Measurements from ENCODE around the gene GAPDHS. TPM values are rescaled to one million over a fixed set of nuclear protein-coding genes. Genes with fewer than 3 reads are reported as not detected.

Gene GAPDHS
- total and polyA plus RNA-seq, 2 of the 13 experiments (the other 11 are each of a cell fraction or from before 2014, with no cell fraction given) = not detected

DNA sequence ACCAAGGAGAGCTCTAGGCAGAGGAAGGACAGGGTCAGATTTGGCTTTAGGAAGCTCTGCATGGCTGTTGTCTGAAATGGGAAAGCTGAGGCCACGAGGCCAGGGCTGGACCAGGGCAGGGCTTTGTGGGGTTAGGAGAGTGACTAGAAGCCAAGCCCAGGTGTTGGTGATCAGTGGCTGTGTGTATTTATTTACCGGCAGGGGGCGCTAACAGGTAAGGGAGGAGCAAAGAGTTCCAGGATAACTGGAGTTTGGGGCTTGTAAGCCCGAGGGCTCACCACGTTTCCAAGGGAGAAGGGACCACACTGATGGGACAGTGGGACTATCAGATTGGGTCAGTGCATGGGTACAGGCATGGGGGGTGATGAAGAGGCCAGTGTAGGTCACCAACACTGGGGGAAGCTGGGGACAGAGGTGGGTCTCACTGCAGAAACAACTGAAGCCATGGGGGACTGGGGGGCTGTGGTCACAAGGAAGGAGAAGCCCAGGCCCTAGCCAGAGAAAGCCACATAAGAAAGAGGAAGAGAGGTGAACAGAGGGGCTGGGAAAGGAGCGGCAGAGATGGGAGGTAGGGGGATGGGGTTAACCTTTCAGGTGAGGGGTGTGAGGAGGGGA is 16.0 kb downstream of the GAPDHS start:
- in situ Hi-C loops (cut with HindIII; ENCODE audit: extremely low pct_ligation_motif_present, low pct_unique_long_range_greater_than_20kb) = loop anchor here (5.0 kb wide), 2 partner anchors 93 to 168 kb away; partner anchors contain the start of genes ETV2 and KMT2B
- Histone ChIP-seq H3K9ac (ENCODE audit: insufficient read depth, low read depth, low read length) (no peak overlapping the region), H3K36me3 (replicated peaks in 1 of 2; ENCODE audit: control insufficient read depth in 1 of 2, insufficient read depth in 2 of 2, low read length in 2 of 2) (peaks cover 0 to 3% of the 10 kb centered on the region in 2 experiments; a peak in 3 of 5 replicates), H3K4me1 (ENCODE audit: insufficient read depth, low read length) (peaks cover 51% of the 10 kb centered on the region), H3K9me3 (ENCODE audit: low read length) (no peaks in the 10 kb centered on the region), H3K79me2 (ENCODE audit: insufficient read depth, low read length) (peaks cover 18% of the 10 kb centered on the region), H3K4me3 (replicated peaks in 1 of 3; ENCODE audit: insufficient read depth in 1 of 3, low read depth in 2 of 3, low read length in 3 of 3) (no peak overlapping the region), H3K27me3 (ENCODE audit: control insufficient read depth in 1 of 2, insufficient read depth in 2 of 2, low read length in 2 of 2) (peaks cover 0 to 6% of the 10 kb centered on the region in 2 experiments; a peak in 1 of 5 replicates), H3K4me2 (ENCODE audit: low read depth, low read length) (no peak overlapping the region), H4K20me1 (ENCODE audit: insufficient read depth, low read length) (no peaks in the 10 kb centered on the region), H3K27ac (ENCODE audit: extremely low read length, insufficient read depth, low read length) (no peak overlapping the region), H2AFZ (ENCODE audit: low read length) (no peak overlapping the region)
- no TSS peak for BruUV-seq (replicated peaks)
- peak; percentile 78 for FAIRE-seq
- peak; percentile 45 for ATAC-seq
- peak; percentile 76 for DNase-seq (ENCODE audit: low spot score)
- CTCF ChIA-PET (ENCODE audit: low intra/inter-chr PET ratio, low total read pairs) = interaction anchor here (1.2 to 2.7 kb wide), 3 partner anchors 39 to 167 kb away, joined by 5 to 14 read pairs (median 8); no protein-coding TSS in a partner anchor
- 23% methylated on average over 6 of the region's 6 CpGs for WGBS (ENCODE audit: low lambda C conversion rate)
- intact Hi-C loops (cut with micrococcal nuclease; ENCODE audit: unreplicated experiment) = loop anchor here (1.0 kb wide), 1 partner anchor 168 kb away; no protein-coding TSS in a partner anchor
- POLR2A ChIA-PET = interaction anchor here (0.6 to 1.7 kb wide), 2 partner anchors 8 to 61 kb away, joined by 3 to 6 read pairs; no protein-coding TSS in a partner anchor
- TF ChIP-seq, protein P1, sequence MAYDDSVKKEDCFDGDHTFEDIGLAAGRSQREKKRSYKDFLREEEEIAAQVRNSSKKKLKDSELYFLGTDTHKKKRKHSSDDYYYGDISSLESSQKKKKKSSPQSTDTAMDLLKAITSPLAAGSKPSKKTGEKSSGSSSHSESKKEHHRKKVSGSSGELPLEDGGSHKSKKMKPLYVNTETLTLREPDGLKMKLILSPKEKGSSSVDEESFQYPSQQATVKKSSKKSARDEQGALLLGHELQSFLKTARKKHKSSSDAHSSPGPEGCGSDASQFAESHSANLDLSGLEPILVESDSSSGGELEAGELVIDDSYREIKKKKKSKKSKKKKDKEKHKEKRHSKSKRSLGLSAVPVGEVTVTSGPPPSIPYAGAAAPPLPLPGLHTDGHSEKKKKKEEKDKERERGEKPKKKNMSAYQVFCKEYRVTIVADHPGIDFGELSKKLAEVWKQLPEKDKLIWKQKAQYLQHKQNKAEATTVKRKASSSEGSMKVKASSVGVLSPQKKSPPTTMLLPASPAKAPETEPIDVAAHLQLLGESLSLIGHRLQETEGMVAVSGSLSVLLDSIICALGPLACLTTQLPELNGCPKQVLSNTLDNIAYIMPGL (CRISPR knock-in tag; IDR thresholded peaks at IDR 0.05; ENCODE audit: borderline replicate concordance in 1 of 2, low read depth in 1 of 2) = peak in 1 of 2 experiments; percentile 60; a peak in 1 of 4 replicates
- TF ChIP-seq, protein P2, sequence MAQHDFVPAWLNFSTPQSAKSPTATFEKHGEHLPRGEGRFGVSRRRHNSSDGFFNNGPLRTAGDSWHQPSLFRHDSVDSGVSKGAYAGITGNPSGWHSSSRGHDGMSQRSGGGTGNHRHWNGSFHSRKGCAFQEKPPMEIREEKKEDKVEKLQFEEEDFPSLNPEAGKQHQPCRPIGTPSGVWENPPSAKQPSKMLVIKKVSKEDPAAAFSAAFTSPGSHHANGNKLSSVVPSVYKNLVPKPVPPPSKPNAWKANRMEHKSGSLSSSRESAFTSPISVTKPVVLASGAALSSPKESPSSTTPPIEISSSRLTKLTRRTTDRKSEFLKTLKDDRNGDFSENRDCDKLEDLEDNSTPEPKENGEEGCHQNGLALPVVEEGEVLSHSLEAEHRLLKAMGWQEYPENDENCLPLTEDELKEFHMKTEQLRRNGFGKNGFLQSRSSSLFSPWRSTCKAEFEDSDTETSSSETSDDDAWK (CRISPR knock-in tag; IDR thresholded peaks at IDR 0.05) = no peak
- TF ChIP-seq, protein P3, sequence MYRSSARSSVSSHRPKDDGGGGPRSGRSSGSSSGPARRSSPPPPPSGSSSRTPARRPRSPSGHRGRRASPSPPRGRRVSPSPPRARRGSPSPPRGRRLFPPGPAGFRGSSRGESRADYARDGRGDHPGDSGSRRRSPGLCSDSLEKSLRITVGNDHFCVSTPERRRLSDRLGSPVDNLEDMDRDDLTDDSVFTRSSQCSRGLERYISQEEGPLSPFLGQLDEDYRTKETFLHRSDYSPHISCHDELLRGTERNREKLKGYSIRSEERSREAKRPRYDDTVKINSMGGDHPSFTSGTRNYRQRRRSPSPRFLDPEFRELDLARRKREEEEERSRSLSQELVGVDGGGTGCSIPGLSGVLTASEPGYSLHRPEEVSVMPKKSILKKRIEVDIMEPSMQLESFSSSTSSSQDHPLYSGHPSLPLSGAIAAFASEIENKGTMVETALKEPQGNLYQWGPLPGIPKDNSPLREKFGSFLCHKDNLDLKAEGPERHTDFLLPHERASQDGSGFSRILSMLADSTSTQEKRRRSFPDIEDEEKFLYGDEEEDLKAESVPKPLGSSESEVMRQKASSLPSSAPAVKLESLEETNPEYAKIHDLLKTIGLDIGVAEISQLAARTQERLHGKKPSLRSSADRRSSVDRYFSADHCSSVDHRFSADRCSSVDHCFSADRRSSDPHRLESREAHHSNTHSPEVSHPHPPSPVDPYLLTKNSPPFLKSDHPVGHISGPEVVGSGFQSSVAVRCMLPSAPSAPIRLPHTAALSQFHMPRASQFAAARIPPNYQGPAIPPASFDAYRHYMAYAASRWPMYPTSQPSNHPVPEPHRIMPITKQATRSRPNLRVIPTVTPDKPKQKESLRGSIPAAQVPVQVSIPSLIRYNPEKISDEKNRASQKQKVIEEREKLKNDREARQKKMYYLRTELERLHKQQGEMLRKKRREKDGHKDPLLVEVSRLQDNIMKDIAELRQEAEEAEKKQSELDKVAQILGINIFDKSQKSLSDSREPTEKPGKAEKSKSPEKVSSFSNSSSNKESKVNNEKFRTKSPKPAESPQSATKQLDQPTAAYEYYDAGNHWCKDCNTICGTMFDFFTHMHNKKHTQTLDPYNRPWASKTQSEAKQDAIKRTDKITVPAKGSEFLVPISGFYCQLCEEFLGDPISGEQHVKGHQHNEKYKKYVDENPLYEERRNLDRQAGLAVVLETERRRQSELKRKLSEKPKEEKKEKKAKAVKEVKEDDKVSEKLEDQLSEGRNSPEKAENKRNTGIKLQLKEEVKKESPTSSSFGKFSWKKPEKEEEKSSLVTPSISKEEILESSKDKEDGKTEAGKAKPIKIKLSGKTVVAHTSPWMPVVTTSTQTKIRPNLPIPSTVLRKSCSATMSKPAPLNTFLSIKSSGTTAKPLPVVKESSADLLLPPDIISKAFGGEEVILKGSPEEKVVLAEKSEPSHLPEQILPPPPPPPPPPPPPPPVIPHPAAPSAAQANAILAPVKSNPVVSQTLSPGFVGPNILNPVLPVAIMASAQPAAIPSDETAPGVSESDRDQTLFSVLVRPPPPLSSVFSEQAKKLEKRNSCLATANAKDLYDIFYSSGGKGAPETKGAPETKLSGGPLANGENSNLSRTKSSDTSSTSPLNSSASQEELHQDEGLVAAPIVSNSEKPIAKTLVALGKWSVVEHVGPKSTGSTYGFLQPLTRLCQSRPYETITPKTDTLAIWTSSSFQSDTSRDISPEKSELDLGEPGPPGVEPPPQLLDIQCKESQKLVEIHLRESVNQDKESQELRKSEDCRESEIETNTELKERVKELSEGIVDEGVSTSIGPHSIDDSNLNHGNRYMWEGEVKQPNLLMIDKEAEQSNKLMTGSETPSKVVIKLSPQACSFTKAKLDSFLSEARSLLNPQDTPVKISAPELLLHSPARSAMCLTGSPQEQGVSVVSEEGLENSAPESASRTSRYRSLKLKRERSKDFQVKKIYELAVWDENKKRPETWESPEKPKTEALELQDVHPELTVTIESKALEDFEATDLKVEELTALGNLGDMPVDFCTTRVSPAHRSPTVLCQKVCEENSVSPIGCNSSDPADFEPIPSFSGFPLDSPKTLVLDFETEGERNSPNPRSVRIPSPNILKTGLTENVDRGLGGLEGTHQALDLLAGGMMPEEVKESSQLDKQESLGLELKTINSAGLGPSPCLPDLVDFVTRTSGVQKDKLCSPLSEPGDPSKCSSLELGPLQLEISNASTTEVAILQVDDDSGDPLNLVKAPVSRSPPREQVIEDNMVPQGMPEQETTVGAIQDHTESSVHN (CRISPR knock-in tag; IDR thresholded peaks at IDR 0.05) = 0 out of 2 replicates have a peak, but pooled peaks have one; percentile 47
- TF ChIP-seq ZNF724P (CRISPR knock-in tag; IDR thresholded peaks at IDR 0.05; ENCODE audit: borderline replicate concordance) (no peak), ZNF33B (CRISPR knock-in tag; IDR thresholded peaks at IDR 0.05) (0 out of 2 replicates have a peak, but pooled peaks have one; percentile 44), XRCC5 (optimal IDR thresholded peaks at IDR 0.05; ENCODE audit: low read length) (peak; percentile 64), FOXC1 (CRISPR knock-in tag; IDR thresholded peaks at IDR 0.05; ENCODE audit: borderline replicate concordance) (0 out of 2 replicates have a peak, but pooled peaks have one; percentile 12)
- TF ChIP-seq, protein P4, sequence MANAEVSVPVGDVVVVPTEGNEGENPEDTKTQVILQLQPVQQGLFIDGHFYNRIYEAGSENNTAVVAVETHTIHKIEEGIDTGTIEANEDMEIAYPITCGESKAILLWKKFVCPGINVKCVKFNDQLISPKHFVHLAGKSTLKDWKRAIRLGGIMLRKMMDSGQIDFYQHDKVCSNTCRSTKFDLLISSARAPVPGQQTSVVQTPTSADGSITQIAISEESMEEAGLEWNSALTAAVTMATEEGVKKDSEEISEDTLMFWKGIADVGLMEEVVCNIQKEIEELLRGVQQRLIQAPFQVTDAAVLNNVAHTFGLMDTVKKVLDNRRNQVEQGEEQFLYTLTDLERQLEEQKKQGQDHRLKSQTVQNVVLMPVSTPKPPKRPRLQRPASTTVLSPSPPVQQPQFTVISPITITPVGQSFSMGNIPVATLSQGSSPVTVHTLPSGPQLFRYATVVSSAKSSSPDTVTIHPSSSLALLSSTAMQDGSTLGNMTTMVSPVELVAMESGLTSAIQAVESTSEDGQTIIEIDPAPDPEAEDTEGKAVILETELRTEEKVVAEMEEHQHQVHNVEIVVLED (CRISPR knock-in tag; IDR thresholded peaks at IDR 0.05; ENCODE audit: borderline replicate concordance) = 0 out of 2 replicates have a peak, but pooled peaks have one; percentile 33
